Mammary epithelial cell (primary cell): ENCODE results near the gene PRR11.
"Not testable (repeated sequence)": the region's sequence is repeated elsewhere in the genome, so short reads cannot be mapped to it uniquely, and the experiment has no call there.

Experiments
- CTCF ChIP-seq, 2 donors: IDR thresholded peaks in 1 of 2; conservative IDR thresholded peaks in 1 of 2; 2 replicates each; pipeline ENCODE4 v1.5.1; 2011 to 2012; ENCODE audit warnings: inconsistent platforms in 2 of 2, low read length in 2 of 2, mild to moderate bottlenecking in 2 of 2, control low read depth in 1 of 2, low read depth in 1 of 2; ENCODE audit not compliant: insufficient read depth in 1 of 2; ENCODE audit errors: extremely low read depth in 1 of 2
- EZH2 ChIP-seq: IDR thresholded peaks from 2 replicates; pipeline ENCODE4 v1.6.1; 2012; ENCODE audit warnings: low read length, inconsistent platforms, borderline replicate concordance

GRCh38 chr17:59179601-59180000, 24.1 kb downstream of the PRR11 start:
- not testable (repeated sequence) for TF ChIP-seq EZH2; CTCF (conservative IDR thresholded peaks at IDR 0.05 in 1 of 2, IDR thresholded peaks at IDR 0.05 in 1 of 2; ENCODE audit: extremely low read depth in 1 of 2, insufficient read depth in 1 of 2, low read depth in 1 of 2, low read length in 2 of 2)
